GM12865 (cell line): ENCODE measurements around the gene PPP2R5A.
A peak's percentile ranks its signal among the peaks of the same experiment; 100 is the strongest.

Experiments
- DNase-seq: peaks from one replicate; pipeline ENCODE4 v3.0.0; 2010; ENCODE audit warnings: low read depth
- H3K4me3 ChIP-seq: 2 replicates; pipeline ENCODE4 v1.5.1; 2011; ENCODE audit warnings: mild to moderate bottlenecking, low read depth, low read length, control low read depth
- CTCF ChIP-seq: IDR thresholded peaks from 2 replicates; pipeline ENCODE4 v1.5.1; 2011; ENCODE audit warnings: low read length, control low read depth, low read depth, inconsistent platforms; ENCODE audit not compliant: insufficient read depth; ENCODE audit errors: missing control alignments

PPP2R5A gene

GRCh38 chr1:212289262-212290077, 4.3 kb downstream of the PPP2R5A start:
- no peak for DNase-seq
- TF ChIP-seq CTCF: no peak
- no peak overlapping the region for H3K4me3 ChIP-seq

GRCh38 chr1:212290608-212291007, 5.4 kb downstream of the PPP2R5A start:
- H3K4me3 ChIP-seq: no peak overlapping the region
- no peak for DNase-seq
- no peak for TF ChIP-seq CTCF

- no peak overlapping the region for H3K4me3 ChIP-seq
- TF ChIP-seq CTCF: peak; percentile 63
- peak; percentile 69 for DNase-seq
Measured at GRCh38 chr1:212291505-212292134, 6.4 kb downstream of the PPP2R5A start.

- no peak for DNase-seq
- H3K4me3 ChIP-seq: no peak overlapping the region
- no peak for TF ChIP-seq CTCF
Measured at GRCh38 chr1:212292250-212293105, 7.3 kb downstream of the PPP2R5A start.

GRCh38 chr1:212293579-212293978, 8.4 kb downstream of the PPP2R5A start:
- no peak for TF ChIP-seq CTCF
- no peak for DNase-seq
- no peak overlapping the region for H3K4me3 ChIP-seq

- no peak for TF ChIP-seq CTCF
- no peak overlapping the region for H3K4me3 ChIP-seq
- no peak for DNase-seq
Measured at GRCh38 chr1:212294983-212295382, 9.8 kb downstream of the PPP2R5A start.
